ENCODE results near the gene RAB27A.
"Not testable (repeated sequence)": the region's sequence is repeated elsewhere in the genome, so short reads cannot be mapped to it uniquely, and the experiment has no call there.

The RAB27A gene

GRCh38 chr15:55249885-55250284, 39.7 kb downstream of the RAB27A start:
- not testable (repeated sequence) for DNase-seq

- DNase-seq: no peak
Observed at GRCh38 chr15:55248895-55249294, 40.7 kb downstream of the RAB27A start.

GRCh38 chr15:55247766-55248427, 41.7 kb downstream of the RAB27A start:
- no peak for DNase-seq

GRCh38 chr15:55247311-55247710, 42.3 kb downstream of the RAB27A start:
- DNase-seq: no peak

GRCh38 chr15:55246567-55246966, 43.0 kb downstream of the RAB27A start:
- no peak for DNase-seq

- no peak for DNase-seq
Observed at GRCh38 chr15:55245059-55245458, 44.6 kb downstream of the RAB27A start.

- no peak for DNase-seq
Observed at GRCh38 chr15:55241891-55242290, 47.7 kb downstream of the RAB27A start.

- DNase-seq: no peak
Observed at GRCh38 chr15:55241186-55241585, 48.4 kb downstream of the RAB27A start.

- DNase-seq: no peak
Observed at GRCh38 chr15:55240125-55240760, 49.4 kb downstream of the RAB27A start.

- DNase-seq: no peak
Observed at GRCh38 chr15:55239440-55240124, 50.0 kb downstream of the RAB27A start.

GRCh38 chr15:55238877-55239276, 50.7 kb downstream of the RAB27A start:
- no peak for DNase-seq

- no peak for DNase-seq
Observed at GRCh38 chr15:55237219-55238130, 52.1 kb downstream of the RAB27A start.

- no peak for DNase-seq
Observed at GRCh38 chr15:55235546-55236036, 54.0 kb downstream of the RAB27A start.

- no peak for DNase-seq
Observed at GRCh38 chr15:55234800-55235104, 54.9 kb downstream of the RAB27A start.

- DNase-seq: no peak
Observed at GRCh38 chr15:55234104-55234799, 55.4 kb downstream of the RAB27A start.

- DNase-seq: no peak
Observed at GRCh38 chr15:55231455-55231854, 58.2 kb downstream of the RAB27A start.

- no peak for DNase-seq
Observed at GRCh38 chr15:55230953-55231352, 58.7 kb downstream of the RAB27A start.

GRCh38 chr15:55230051-55230670, 59.5 kb downstream of the RAB27A start:
- no peak for DNase-seq

- no peak for DNase-seq
Observed at GRCh38 chr15:55226127-55226526, 63.5 kb downstream of the RAB27A start.

GRCh38 chr15:55224892-55225291, 64.7 kb downstream of the RAB27A start:
- DNase-seq: no peak

- no peak for DNase-seq
Observed at GRCh38 chr15:55222588-55222987, 67.0 kb downstream of the RAB27A start.
